SW480 (cell line): ENCODE data around the gene HMGCL.
"Not testable (repeated sequence)": the region's sequence is repeated elsewhere in the genome, so short reads cannot be mapped to it uniquely, and the experiment has no call there.

Experiments
- DNase-seq: peaks from one replicate; pipeline ENCODE4 v3.0.0-alpha.2; 2016; ENCODE audit warnings: low spot score

HMGCL gene

GRCh38 chr1:23798662-23799142 lies 26.5 kb downstream of the HMGCL start:
- DNase-seq, result no peak

DNA sequence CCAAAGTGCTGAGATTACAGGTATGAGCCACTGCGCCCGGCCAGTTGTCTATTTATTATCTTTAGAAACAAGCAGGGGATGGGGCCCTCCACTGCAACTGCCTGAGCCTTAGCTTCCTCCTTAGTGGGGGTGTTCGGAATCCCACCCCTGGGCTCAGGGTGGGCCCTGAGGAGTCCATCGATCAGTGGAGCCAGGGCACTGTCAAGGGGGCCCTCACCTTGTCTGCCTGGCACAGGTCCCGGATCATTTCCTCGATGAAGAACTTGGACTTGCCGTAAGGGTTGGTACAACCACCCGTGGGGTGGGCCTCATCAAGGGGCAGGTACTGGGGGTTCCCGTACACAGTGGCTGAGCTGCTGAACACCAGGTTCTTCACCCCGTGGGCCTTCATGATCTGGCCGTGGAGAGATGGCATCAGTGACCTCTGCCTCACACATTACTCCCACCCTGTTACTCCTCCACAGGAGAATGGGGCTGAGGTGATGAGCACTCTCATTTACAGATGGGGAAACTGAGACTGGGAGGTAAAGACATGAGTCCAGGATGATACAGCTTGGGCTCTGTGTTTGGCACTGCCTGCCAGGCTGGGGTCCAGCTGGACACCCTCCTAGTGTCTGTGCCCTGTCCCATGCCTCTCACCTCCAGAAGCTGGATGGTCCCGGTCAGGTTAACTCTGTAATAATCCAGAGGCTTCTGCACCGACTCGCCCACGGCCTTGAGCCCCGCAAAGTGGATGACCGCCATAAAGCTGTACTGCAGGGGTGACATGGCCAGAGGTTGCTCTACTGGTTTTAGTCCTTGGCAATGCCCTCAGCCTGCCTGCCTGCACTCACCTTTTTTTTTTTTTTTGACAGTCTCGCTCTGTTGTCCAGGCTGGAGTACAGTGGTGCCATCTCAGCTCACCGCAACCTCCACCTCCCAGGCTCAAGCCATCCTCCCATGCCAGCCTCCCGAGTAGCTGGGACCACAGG lies 27.5 kb downstream of the HMGCL start:
- DNase-seq, result no peak

DNA sequence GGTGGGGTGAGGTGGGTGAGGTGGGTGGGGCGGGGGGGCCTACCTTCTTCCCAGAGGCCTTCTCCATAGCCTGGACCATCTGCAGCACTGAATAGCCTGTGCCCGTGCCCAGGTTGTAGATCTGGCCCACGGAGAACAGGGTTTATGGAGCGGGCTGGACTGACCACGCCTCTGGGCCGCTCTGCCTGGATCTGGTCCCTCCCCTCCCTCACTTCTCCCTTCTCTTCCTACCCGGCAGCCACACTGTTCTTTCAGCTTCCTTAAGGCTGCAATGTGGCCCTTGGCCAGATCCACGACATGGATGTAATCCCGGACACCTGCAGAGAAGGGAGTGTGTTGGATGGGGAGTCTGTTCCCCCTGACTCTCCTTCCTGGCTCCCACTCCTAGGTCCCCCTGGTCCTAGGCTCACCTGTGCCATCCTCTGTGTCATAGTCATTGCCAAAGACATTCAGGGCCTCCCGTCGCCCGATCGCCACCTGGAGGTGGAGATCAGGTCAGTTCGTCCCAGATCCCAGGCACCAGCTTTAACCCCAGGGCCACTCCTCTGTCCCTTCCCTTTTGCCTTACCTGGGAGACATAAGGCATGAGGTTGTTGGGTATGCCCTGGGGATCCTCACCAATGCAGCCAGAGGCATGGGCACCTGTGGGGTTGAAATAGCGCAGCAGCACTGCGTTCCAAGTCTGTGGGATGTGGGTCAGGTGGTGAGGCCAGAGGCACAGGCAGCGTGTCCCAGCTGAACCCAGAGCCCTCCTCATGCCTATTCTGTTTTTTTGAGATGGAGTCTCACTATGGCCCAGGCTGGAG lies 28.6 kb downstream of the HMGCL start:
- no peak for DNase-seq

GRCh38 chr1:23795676-23796465 lies 29.4 kb downstream of the HMGCL start:
- no peak for DNase-seq

DNA sequence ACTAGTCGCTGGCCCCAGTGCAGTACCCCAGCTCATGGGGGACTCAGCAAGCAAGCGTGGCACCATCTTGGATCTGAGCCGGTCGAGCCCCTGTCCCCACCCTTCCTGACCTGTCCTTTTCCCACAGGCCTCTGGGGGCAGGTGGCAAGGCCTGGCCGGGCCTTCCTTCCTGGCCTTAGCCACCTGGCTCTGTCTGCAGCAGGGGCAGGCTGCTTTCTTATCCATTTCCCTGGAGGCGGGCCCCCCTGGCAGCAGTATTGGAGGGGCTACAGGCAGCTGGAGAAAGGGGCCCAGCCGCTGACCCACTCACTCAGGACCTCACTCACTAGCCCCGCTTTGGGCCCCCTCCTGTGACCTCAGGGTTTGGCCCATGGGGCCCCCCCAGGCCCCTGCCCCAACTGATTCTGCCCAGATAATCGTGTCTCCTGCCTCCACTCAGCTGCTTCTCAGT lies 30.5 kb downstream of the HMGCL start:
- DNase-seq, result not testable (repeated sequence)

GRCh38 chr1:23793861-23794731 lies 31.1 kb downstream of the HMGCL start:
- DNase-seq, result no peak

DNA sequence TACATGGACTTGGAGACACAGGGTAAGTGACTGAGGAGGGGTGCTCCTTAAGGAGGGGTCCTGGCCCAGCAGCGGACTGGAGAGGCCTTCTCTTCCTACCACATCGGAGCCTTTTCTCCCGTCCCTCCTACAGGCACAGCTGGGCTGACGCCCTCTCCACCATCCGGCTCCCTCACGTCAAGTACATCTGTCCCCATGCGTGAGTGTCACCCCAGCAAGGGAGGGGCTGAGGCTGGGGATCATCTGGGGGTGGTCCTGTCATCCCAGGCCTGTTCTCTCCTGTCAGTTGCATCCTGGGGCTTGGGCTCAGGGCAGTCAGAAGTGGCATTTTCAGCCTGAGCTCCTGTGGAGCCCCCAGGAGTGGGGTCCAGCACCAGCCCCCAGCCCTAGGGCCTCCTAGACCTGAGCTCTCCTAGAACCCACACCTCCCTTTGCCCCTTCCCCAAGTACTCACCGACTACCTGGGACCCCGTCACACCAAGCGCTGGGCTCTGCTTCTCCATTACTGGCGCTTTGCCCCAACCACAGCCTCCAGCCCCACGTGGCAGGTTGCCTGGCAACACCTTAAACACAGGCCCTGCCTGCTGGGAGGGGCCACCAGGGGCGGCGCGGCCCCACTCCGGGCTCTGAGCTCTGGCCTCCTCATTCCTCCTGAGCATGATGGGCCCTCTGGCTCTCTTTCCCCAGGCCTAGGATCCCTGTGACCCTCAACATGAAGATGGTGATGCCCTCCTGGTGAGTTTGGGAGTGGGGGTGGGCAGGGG lies 32.0 kb downstream of the HMGCL start:
- DNase-seq, result no peak

GRCh38 chr1:23792151-23792945 lies 32.9 kb downstream of the HMGCL start:
- DNase-seq, result no peak

GRCh38 chr1:23791516-23792047 lies 33.6 kb downstream of the HMGCL start:
- peak; percentile 40 for DNase-seq

GRCh38 chr1:23790696-23791515 lies 34.3 kb downstream of the HMGCL start, which contains the start of gene LYPLA2:
Gene LYPLA2 (plus strand): TSS chr1:23791145. CDS start chr1:23792683, 1,538 bp downstream.
- peak; percentile 88 for DNase-seq

DNA sequence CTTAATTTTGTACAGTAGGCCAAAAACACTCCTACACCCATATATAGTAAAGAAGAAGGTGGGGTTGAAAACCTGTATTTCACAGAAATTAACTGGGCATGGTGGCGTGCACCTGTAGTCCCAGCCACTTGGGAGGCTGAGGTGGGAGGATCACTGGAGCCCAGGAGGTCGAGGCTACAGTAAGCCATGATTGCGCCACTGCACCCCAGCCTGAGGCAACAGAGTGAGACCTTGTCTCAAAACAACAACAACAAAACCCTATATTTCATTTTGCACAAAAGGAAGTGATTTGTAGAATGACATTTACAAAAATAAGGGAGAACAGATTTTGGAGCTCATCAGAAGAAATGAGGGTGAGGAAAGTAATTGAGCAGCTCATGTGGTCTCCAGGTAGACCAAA lies 36.5 kb downstream of the HMGCL start:
- DNase-seq, result no peak

DNA sequence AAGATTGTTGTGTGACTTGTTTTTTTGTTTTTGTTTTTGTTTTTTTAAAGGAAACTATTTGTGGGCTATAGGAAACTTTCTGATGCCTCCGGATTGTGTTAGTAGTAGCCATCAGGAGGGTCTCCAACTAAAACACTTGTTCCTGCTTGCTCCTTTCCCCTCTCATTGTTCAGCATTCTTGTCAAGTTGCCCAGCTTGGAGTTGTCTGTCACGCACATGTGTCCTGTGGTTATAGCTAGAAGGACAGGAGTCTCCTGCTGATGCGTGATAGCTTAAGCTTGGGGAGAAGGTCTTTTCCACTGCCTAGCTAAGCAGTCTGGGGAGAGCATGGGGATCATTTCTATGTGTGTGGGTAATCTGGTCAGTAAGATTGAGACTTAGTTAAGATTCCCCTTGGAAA lies 37.5 kb downstream of the HMGCL start:
- no peak for DNase-seq

DNA sequence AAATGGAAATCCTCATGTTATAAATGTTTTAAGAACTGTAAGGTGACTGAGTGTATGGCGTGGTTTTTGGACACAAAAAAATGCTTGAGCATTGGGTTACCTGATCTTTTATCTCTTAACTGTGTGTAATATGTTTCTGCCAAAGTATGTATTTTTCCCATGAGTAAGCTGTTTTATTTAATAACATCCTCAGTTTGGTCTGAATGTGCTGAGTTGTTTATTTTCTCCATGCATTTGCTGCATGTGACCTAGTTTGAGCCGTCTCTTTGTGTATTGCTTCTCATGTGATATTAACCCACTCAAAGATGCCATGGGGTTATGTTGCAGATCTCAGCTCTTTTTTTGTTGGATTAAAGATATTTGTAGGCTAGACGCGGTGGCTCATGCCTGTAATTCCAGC lies 40.4 kb downstream of the HMGCL start:
- no peak for DNase-seq

DNA sequence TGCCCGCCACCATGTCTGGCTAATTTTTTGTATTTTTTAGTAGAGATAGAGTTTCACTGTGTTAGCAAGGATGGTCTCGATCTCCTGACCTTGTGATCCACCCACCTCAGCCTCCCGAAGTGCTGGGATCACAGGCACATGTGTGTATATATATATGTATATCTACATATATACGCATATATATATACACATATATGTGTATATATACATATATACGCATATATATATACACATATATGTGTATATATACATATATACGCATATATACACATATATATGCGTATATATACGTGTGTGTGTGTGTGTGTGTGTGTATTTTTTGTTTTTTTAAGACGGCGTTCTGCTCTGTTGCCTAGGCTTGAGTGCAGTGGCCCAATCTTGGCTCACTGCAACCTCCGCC lies 42.1 kb downstream of the HMGCL start:
- not testable (repeated sequence) for DNase-seq

DNA sequence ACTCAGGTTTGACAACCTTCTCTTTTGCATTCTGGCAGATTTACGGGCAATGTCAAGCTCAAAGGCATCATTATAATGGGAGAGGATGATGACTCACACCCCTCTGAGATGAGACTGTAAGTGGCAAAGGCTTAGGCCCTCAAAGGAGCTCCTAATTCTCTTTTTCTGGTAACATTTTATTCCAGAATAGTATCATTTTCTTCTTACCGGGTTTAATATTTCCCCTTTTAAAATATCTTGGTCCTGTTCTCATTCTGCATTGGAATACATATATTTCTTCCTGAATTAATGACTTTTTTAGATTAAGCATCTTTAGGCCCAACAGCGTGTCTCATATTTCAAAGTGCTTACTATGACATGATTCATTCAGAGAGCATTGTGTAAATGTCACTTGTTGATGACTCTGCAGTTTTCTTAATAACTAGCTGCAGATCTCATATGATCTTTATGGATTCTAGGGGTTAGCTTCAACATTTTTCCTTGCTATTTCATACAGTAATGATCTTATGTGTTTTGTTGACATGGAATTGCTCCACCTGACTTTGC lies 45.3 kb downstream of the HMGCL start:
- peak; percentile 79 for DNase-seq

DNA sequence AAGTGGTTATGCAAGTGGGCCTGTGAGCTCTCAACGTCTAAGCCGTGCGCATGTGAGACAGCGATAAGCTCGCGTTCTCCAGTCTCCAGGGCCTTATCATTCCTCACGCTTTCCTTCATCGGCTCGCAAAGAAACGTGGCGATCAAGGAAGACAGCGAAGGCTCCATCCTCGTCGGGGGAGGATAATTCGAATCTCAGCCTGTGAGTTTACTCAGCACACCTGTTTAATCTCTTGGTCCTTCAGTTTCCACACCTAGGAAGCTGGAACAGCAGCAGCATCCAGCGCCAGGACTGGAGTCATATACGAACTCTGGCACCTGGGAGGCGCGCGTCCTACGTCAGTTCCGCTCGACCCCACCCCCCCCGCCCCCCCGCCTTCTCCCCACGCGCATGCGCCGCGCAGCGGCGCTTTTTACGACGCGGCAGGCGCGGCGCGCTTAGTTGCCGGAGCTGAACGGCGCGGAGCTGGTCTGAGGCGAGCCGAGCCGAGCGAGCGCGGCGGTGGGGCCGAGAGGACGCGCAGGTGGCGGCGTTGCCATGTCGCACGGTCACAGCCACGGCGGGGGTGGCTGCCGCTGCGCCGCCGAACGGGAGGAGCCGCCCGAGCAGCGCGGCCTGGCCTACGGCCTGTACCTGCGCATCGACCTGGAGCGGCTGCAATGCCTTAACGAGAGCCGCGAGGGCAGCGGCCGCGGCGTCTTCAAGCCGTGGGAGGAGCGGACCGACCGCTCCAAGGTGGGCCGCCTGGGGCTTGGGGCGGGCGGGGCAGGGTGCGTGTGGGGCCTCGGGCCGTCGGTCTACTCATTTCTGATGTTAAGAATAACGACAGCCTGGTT lies 47.0 kb downstream of the HMGCL start, which contains the start of gene PITHD1:
Gene PITHD1 (plus strand): TSS at position 440 of the 836 bp plus-strand sequence. CDS start 98 bp downstream, at position 538.
- peak; percentile 86 for DNase-seq

GRCh38 chr1:23776217-23776616 lies 49.0 kb downstream of the HMGCL start:
- no peak for DNase-seq
